Small intestine (tissue), 7 donors: Measurements from ENCODE around the gene LTC4S. TPM values are rescaled to one million over a fixed set of nuclear protein-coding genes. Genes with fewer than 3 reads are reported as not detected.

ENCODE experiments used
- DNase-seq, 2 donors: peaks; one replicate each; pipeline versions ENCODE4 v3.0.0 to v3.0.0-alpha.2; 2013
- FAIRE-seq: peaks from 2 replicates; lab custom pipeline; 2012; peaks lifted over from hg19 to GRCh38; lab: Jason Lieb, UNC
- H3K27ac ChIP-seq, 3 donors: one replicate each; pipeline ENCODE4 v1.5.1; 2013; ENCODE audit warnings: low read length in 2 of 3, mild to moderate bottlenecking in 2 of 3, control low read depth in 1 of 3, inconsistent platforms in 1 of 3, low read depth in 1 of 3, moderate library complexity in 1 of 3
- H3K27me3 ChIP-seq, 3 donors: one replicate each; pipeline ENCODE4 v1.6.1; 2013; ENCODE audit warnings: low read length in 3 of 3, inconsistent platforms in 1 of 3; ENCODE audit not compliant: control insufficient read depth in 3 of 3, insufficient read depth in 3 of 3
- H3K36me3 ChIP-seq, 3 donors: one replicate each; pipeline ENCODE4 v1.6.1; 2013; ENCODE audit warnings: low read length in 3 of 3, inconsistent platforms in 1 of 3, low read depth in 1 of 3, mild to moderate bottlenecking in 1 of 3, moderate library complexity in 1 of 3; ENCODE audit not compliant: control insufficient read depth in 3 of 3, insufficient read depth in 2 of 3
- H3K4me1 ChIP-seq, 3 donors: one replicate each; pipeline ENCODE4 v1.6.1; 2013; ENCODE audit warnings: low read length in 2 of 3, inconsistent platforms in 1 of 3, low read depth in 1 of 3, mild to moderate bottlenecking in 1 of 3, moderate library complexity in 1 of 3; ENCODE audit not compliant: control insufficient read depth in 3 of 3, insufficient read depth in 2 of 3
- H3K4me3 ChIP-seq, 3 donors: one replicate each; pipeline ENCODE4 v1.5.1; 2013; ENCODE audit warnings: low read length in 3 of 3, control low read depth in 1 of 3, inconsistent platforms in 1 of 3, low read depth in 1 of 3, mild to moderate bottlenecking in 1 of 3, moderate library complexity in 1 of 3
- H3K9me3 ChIP-seq, 2 donors: one replicate each; pipeline ENCODE4 v1.6.1; 2013; ENCODE audit warnings: low read depth in 1 of 2, low read length in 1 of 2; ENCODE audit not compliant: control insufficient read depth in 2 of 2, insufficient read depth in 1 of 2
- WGBS, 3 donors: extraction: QIAGEN DNeasy Blood & Tissue Kit; methylation state at CpG; one replicate each; pipeline ENCODE4 v1.1.7; 2013; 5-methylcytosine and 5-hydroxymethylcytosine counted together
- polyA plus RNA-seq, 4 donors: library from polyadenylated mRNA; stranded (reverse) in 3 of 4; unstranded in 1 of 4; fragments of 200-250 nt in 3 of 4; fragments of 120-200 nt in 1 of 4; gene quantifications; one replicate each; pipeline versions ENCODE4 v1.2.1 to v1.2.3, GENCODE V29; 2013
- donor health status: healthy with polysubstance abuse.
- donor health status: control.
- donor health status: control.
- donor health status: Bipolar disorder and iron deficiency.
- donor health status: healthy.

Gene LTC4S
- polyA plus RNA-seq, 4 donors = 2.0 to 6.7 (median 5.4) TPM; not detected in 1

GRCh38 chr5:179759581-179760551 is 33.9 kb upstream of the LTC4S start:
- Histone ChIP-seq H3K9me3 (no peaks in the 10 kb centered on the region), H3K36me3 (peaks cover 0 to 10% (median 0%) of the 10 kb centered on the region in 3 donors), H3K4me1 (peaks cover 10 to 19% (median 12%) of the 10 kb centered on the region in 3 donors), H3K27me3 (no peaks in the 10 kb centered on the region), H3K4me3 (no peak overlapping the region), H3K27ac (no peak overlapping the region)
- no peak for FAIRE-seq
- 83 to 95% (median 88%) methylated on average over 9 of the region's 9 CpGs for WGBS, 3 donors
- no peak for DNase-seq

GRCh38 chr5:179762079-179762780 is 31.6 kb upstream of the LTC4S start:
- H3K4me1 ChIP-seq = peaks cover 8 to 14% (median 14%) of the 10 kb centered on the region in 3 donors
- FAIRE-seq = no peak
- no peak overlapping the region for H3K4me3 ChIP-seq
- no peaks in the 10 kb centered on the region for H3K27me3 ChIP-seq
- peaks cover 0 to 28% (median 5%) of the 10 kb centered on the region in 3 donors for H3K36me3 ChIP-seq
- peak; percentile 45 to 79 for DNase-seq
- peak overlapping the region in 2 of 3 donors; percentile 27 to 48 for H3K27ac ChIP-seq
- WGBS, 3 donors = 21 to 41% (median 30%) methylated on average over 10 of the region's 10 CpGs
- H3K9me3 ChIP-seq = no peaks in the 10 kb centered on the region

- FAIRE-seq (no peak), DNase-seq (no peak)
- H3K36me3 ChIP-seq = peaks cover 0 to 31% (median 5%) of the 10 kb centered on the region in 3 donors
- no peaks in the 10 kb centered on the region for H3K27me3 ChIP-seq
- no peak overlapping the region for H3K4me3 ChIP-seq
- WGBS, 3 donors = 5 to 30% (median 12%) methylated on average over 3 of the region's 3 CpGs
- no peaks in the 10 kb centered on the region for H3K9me3 ChIP-seq
- H3K4me1 ChIP-seq = peaks cover 8 to 14% (median 14%) of the 10 kb centered on the region in 3 donors
- H3K27ac ChIP-seq = peak overlapping the region in 2 of 3 donors; percentile 27 to 48
Measured at GRCh38 chr5:179762781-179763176, 31.0 kb upstream of the LTC4S start.

- Histone ChIP-seq H3K36me3 (peaks cover 0 to 31% (median 5%) of the 10 kb centered on the region in 3 donors), H3K27me3 (no peaks in the 10 kb centered on the region), H3K4me1 (peaks cover 8 to 14% (median 14%) of the 10 kb centered on the region in 3 donors), H3K4me3 (no peak overlapping the region), H3K27ac (no peak overlapping the region), H3K9me3 (no peaks in the 10 kb centered on the region)
- DNase-seq = peak; percentile 79 to 82
- 24 to 27% (median 26%) methylated on average over 10 of the region's 10 CpGs for WGBS, 3 donors
- FAIRE-seq = no peak
Measured at GRCh38 chr5:179763215-179763945, 30.4 kb upstream of the LTC4S start.

- H3K4me1 ChIP-seq = peaks cover 8 to 14% (median 12%) of the 10 kb centered on the region in 3 donors
- H3K27me3 ChIP-seq = no peaks in the 10 kb centered on the region
- H3K36me3 ChIP-seq = peaks cover 2 to 34% (median 8%) of the 10 kb centered on the region in 3 donors
- FAIRE-seq (no peak), DNase-seq (no peak)
- WGBS, 3 donors = 68 to 73% (median 69%) methylated on average over 8 of the region's 8 CpGs
- H3K9me3 ChIP-seq = no peaks in the 10 kb centered on the region
- H3K27ac ChIP-seq = no peak overlapping the region
- H3K4me3 ChIP-seq = no peak overlapping the region
Measured at GRCh38 chr5:179764056-179764455, 29.7 kb upstream of the LTC4S start.

- H3K27ac ChIP-seq = no peak overlapping the region
- FAIRE-seq (no peak), DNase-seq (no peak)
- H3K9me3 ChIP-seq = no peaks in the 10 kb centered on the region
- 66 to 84% (median 75%) methylated on average over 13 of the region's 13 CpGs for WGBS, 3 donors
- H3K27me3 ChIP-seq = no peaks in the 10 kb centered on the region
- peaks cover 2 to 41% (median 10%) of the 10 kb centered on the region in 3 donors for H3K36me3 ChIP-seq
- no peak overlapping the region for H3K4me3 ChIP-seq
- peaks cover 8 to 14% (median 11%) of the 10 kb centered on the region in 3 donors for H3K4me1 ChIP-seq
Measured at GRCh38 chr5:179765400-179765799, 28.4 kb upstream of the LTC4S start.

- H3K9me3 ChIP-seq = no peaks in the 10 kb centered on the region
- H3K27ac ChIP-seq = peak overlapping the region in 1 of 3 donors; percentile 35
- no peak for DNase-seq
- H3K36me3 ChIP-seq = peaks cover 4 to 44% (median 10%) of the 10 kb centered on the region in 3 donors
- 59 to 77% (median 72%) methylated on average over 18 to 20 of the region's 20 CpGs for WGBS, 3 donors
- peaks cover 8 to 14% (median 11%) of the 10 kb centered on the region in 3 donors for H3K4me1 ChIP-seq
- no peaks in the 10 kb centered on the region for H3K27me3 ChIP-seq
- FAIRE-seq = no peak
- no peak overlapping the region for H3K4me3 ChIP-seq
Measured at GRCh38 chr5:179766021-179766725, 27.6 kb upstream of the LTC4S start.
